Measurements from ENCODE around the gene CCNY.

DNA sequence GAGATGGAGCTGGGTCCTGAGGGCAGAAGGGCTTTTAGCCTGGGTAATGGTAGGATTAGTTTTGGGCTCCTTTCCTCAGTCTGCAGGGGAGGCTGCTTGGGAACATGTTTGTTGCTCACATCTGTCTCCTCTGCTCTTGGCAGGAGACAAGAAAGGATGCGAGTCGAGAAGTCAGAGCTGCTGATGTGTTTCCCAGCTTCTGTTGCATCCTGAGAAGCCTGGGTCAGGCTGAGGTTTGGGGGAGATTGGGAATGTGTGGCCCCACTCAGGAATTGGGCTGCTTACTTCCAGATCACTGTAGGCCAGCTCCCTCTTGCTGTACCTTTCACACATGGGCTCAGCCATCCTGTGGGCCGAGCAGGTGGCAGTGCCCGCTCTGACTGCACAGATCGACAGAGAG is 79.2 kb downstream of the CCNY start:
- TF ChIP-seq EZH2 (IDR thresholded peaks at IDR 0.05; ENCODE audit: borderline replicate concordance, insufficient read depth, low read depth, low read length, poor library complexity, severe bottlenecking), result no peak
- TF ChIP-seq, protein P1, sequence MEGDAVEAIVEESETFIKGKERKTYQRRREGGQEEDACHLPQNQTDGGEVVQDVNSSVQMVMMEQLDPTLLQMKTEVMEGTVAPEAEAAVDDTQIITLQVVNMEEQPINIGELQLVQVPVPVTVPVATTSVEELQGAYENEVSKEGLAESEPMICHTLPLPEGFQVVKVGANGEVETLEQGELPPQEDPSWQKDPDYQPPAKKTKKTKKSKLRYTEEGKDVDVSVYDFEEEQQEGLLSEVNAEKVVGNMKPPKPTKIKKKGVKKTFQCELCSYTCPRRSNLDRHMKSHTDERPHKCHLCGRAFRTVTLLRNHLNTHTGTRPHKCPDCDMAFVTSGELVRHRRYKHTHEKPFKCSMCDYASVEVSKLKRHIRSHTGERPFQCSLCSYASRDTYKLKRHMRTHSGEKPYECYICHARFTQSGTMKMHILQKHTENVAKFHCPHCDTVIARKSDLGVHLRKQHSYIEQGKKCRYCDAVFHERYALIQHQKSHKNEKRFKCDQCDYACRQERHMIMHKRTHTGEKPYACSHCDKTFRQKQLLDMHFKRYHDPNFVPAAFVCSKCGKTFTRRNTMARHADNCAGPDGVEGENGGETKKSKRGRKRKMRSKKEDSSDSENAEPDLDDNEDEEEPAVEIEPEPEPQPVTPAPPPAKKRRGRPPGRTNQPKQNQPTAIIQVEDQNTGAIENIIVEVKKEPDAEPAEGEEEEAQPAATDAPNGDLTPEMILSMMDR (IDR thresholded peaks at IDR 0.05), result no peak
